ENCODE measurements around the gene PSMB8.

Gene PSMB8

GRCh38 chr6:32855467-32856174 lies 11.8 kb upstream of the PSMB8 start:
- DNase-seq, result no peak

- DNase-seq, result no peak
Observed at GRCh38 chr6:32854376-32855178, 10.7 kb upstream of the PSMB8 start.

- peak; percentile 83 for DNase-seq
Observed at GRCh38 chr6:32853541-32854375, 9.9 kb upstream of the PSMB8 start, which contains the start of the genes PSMB9 and TAP1. Gene PSMB9 (plus strand): TSS chr6:32854192. CDS start chr6:32854230, 38 bp downstream. Gene TAP1 (minus strand): TSS chr6:32853704. CDS start chr6:32853636, 68 bp downstream.

- DNase-seq, result no peak
Observed at GRCh38 chr6:32852844-32853540, 9.1 kb upstream of the PSMB8 start.

GRCh38 chr6:32852018-32852843 lies 8.4 kb upstream of the PSMB8 start:
- no peak for DNase-seq

- DNase-seq, result no peak
Observed at GRCh38 chr6:32851025-32851424, 7.2 kb upstream of the PSMB8 start.

GRCh38 chr6:32849126-32849525 lies 5.3 kb upstream of the PSMB8 start:
- DNase-seq, result no peak

GRCh38 chr6:32847795-32848194 lies 3.9 kb upstream of the PSMB8 start:
- no peak for DNase-seq

GRCh38 chr6:32847004-32847403 lies 3.2 kb upstream of the PSMB8 start:
- DNase-seq, result no peak

GRCh38 chr6:32845384-32845884 lies 1.6 kb upstream of the PSMB8 start:
- no peak for DNase-seq

GRCh38 chr6:32844839-32845383 lies 1.1 kb upstream of the PSMB8 start:
- no peak for DNase-seq

- DNase-seq, result peak; percentile 16
Observed at GRCh38 chr6:32843331-32843978, 392 bp downstream of the PSMB8 start.

- DNase-seq, result no peak
Observed at GRCh38 chr6:32842690-32843089, 1.2 kb downstream of the PSMB8 start.

- no peak for DNase-seq
Observed at GRCh38 chr6:32842021-32842650, 1.7 kb downstream of the PSMB8 start.

- no peak for DNase-seq
Observed at GRCh38 chr6:32840604-32841246, 3.1 kb downstream of the PSMB8 start.

GRCh38 chr6:32839356-32839755 lies 4.5 kb downstream of the PSMB8 start:
- no peak for DNase-seq

GRCh38 chr6:32838114-32838958 lies 5.5 kb downstream of the PSMB8 start, which contains the start of gene TAP2:
Gene TAP2 (minus strand): TSS chr6:32838739. CDS start chr6:32838233, 506 bp downstream.
- peak; percentile 90 for DNase-seq

GRCh38 chr6:32837651-32838113 lies 6.2 kb downstream of the PSMB8 start:
- DNase-seq, result no peak

Data from NCI-H2227 treated with DMSO at 0.1 percent for 48 hours (cell line).